ENCODE data around the gene CT47C1.
A peak's percentile ranks its signal among the peaks of the same experiment; 100 is the strongest.

Gene CT47C1

GRCh38 chrX:119075270-119076025 is 2.7 kb downstream of the CT47C1 start:
- DNase-seq: no peak

DNA sequence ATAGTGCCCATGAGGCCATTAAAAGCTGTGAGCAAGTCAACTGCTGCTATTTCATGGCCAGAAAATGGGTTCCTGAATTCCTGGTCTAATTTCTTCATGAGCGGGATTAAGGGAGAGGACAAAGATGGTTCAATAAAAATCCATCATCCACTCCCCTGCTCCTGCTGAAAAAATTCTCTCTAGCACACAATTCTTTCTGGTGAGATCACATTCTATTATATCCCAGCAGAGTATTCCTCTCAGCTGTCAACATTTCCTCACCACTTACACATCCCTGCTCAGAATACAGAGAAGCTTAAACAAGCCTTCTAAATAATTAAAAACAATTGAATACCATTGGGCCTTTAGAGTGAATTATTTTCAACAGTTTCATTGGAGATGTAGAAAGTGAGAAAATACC is 9.5 kb downstream of the CT47C1 start:
- DNase-seq: no peak

DNA sequence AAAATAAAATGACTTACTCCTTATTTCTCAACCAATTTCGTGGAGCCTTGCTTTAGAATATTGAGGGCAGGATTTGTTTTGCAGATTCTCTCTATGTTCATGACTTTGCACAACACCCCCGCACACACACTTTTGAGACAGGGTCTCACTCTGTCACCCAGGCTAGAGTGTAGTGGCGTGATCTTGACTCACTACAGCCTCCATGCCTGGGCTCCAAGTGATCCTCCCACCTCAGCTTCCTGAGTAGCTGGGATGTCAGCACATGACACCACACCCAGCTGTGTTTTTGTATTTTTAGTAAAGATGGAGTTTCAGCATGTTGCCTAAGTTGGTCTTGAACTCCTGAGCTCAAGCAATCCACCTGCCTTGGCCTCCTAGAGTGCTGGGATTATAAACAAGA is 12.0 kb downstream of the CT47C1 start:
- DNase-seq: no peak

GRCh38 chrX:119087121-119087520 is 14.3 kb downstream of the CT47C1 start:
- DNase-seq: no peak

DNA sequence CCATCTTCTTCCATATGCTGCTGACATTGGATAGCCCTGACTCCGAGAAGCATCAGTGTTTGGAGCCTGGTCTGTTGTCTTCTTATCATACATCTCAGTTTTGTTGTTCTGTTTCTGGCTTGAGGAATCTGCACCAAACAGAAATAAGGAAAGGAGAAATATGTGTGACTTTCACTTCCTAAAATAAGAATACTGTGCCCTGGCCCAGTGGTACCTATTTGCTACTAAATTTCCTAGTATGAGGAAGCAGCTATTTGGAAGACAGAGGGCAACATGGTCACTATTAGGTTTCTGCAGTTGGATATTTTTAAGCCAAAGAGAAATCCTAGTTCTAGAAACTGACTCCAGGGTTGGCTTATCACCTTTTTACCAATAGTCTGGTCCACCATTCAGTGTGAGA is 16.8 kb downstream of the CT47C1 start:
- no peak for DNase-seq

GRCh38 chrX:119090627-119091026 is 17.8 kb downstream of the CT47C1 start:
- DNase-seq: no peak

DNA sequence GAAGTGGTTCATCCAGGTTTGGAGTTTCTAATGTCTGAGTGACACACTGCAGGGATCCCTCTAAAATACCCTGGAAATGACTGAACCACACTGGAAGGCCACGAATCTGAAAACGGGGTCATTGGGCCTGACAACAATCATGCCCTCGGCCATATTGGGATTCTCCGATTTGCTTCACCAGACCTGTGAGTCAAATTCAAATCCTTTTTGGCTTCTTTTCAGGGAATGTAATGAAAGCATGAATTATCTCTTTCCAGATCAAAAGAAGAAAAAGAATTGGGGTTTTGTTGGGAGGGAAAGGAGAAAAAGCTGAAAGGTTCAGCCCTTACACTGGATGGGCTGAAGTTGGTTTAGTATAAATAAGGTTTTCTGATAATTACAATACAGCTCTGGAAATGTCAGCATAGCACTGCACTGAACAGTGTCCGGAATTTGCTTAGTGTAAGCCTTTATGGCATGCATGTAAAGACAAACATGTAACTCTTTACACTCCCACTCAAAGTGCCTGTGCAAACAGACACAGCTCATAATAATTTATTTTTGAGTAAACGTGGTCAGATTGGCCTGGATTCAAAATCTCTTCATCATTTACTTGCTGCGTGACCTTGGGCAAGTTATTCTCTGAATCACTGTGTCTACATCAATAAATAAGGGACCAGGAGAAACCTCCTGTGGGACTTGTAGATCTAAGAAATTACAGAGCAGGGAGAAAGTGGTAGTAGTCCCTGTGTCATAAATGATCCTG is 21.4 kb downstream of the CT47C1 start:
- no peak for DNase-seq

DNA sequence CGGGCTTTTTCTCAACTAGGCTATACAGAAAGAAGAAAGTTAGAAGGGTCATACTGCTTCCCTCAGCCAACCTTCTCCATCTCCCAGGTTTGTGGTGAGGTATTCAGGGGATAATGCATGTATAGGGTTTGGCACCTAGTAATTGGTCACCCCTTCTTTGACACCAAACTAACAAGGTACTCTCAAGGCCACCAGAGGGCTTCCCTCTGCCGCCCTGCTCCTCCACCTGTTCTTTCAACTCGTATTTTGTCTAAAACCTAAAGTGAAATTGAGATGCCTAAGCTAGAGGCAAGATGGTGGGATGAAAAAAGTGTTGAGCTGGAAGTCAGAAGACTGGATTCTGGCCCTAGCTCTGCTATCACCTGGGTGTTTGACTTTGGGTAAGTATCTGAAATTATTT is 22.0 kb downstream of the CT47C1 start:
- DNase-seq: no peak

DNA sequence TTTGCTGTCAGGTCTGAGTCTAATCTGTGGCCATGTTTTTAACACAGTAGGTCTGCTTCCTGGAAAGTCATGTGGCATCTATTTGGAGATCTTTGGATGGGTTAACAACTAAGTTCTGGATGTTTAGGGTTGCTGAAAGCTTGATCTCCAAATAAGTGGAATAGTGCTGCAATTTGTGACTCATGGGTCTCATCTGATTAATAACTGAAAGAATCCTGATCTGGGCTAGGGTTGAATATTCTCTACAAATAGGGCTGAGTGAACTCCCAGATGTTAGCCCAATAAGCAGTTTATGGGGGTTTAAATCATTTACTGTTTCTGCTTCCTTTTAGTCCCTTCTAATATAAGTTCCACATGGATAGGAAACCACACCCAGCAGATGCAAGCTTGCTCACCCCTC is 23.1 kb downstream of the CT47C1 start:
- DNase-seq: no peak

DNA sequence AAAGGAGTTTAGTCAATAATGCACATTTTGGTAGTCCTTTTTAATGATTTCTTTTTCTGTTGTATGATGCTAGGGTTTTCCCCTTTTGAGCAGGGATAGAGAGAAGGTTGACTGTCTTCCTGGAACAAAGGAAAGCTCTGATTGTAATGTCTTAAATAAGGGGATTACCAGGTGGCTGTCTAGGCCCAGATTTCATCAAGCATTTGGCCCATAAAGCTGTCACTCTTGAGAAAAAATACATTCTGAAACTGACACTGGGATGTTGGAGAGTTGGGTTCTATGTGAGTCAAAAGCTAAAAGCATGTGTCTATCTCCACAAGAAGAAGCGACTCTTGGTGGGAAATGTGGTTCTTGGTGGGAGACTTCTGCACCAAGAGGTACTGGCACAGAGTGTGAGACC is 28.4 kb downstream of the CT47C1 start:
- no peak for DNase-seq

DNA sequence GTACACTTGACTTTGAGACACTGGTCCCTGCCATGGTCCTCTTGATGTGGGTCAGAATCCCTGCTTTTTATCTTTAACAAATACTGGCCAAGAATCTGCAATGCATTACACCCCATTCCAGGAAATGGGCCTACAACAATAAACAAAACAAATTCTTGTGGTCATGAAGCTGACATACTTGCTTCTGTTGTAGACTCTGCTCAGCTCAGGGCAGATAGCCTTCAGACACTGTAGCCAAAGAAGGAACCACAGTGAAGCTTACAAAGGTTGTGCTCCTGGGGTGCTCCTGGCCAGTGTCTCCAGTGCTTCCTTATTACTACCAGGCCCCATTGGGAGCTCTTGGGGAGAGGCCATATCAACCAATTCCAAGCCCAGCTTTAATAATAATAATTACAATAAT is 33.0 kb downstream of the CT47C1 start:
- no peak for DNase-seq

- DNase-seq: no peak
Observed at GRCh38 chrX:119107206-119107605, 34.4 kb downstream of the CT47C1 start.

GRCh38 chrX:119118780-119119395 is 46.1 kb downstream of the CT47C1 start:
- DNase-seq: peak; percentile 43 to 55

- DNase-seq: no peak
Observed at GRCh38 chrX:119121341-119121740, 48.5 kb downstream of the CT47C1 start.

Measured in stimulated activated CD4-positive, alpha-beta T cell treated with anti-CD3 and anti-CD28 coated beads, Interleukin-2, amount 100 ng/mL, for 24 hours (primary cell).